Epithelial cell of proximal tubule (primary cell): ENCODE measurements around the gene DNAH11. TPM values are rescaled to one million over a fixed set of nuclear protein-coding genes. Genes with fewer than 3 reads are reported as not detected.

Experiments used
- DNase-seq: peaks from one replicate; pipeline ENCODE4 v3.0.0-alpha.2; 2011; ENCODE audit warnings: low read depth
- H3K4me3 ChIP-seq: 2 replicates; pipeline ENCODE4 v1.5.1; 2011; ENCODE audit warnings: low read depth, mild to moderate bottlenecking, low read length
- CTCF ChIP-seq: conservative IDR thresholded peaks from 2 replicates; pipeline ENCODE4 v1.5.1; 2012; ENCODE audit warnings: low read depth, mild to moderate bottlenecking, low read length
- total RNA-seq: library from RNA; depleted of rRNA; stranded (reverse); fragments of >200 nt; gene quantifications from 2 replicates; pipeline ENCODE4 v1.2.3, GENCODE V29; 2015

Gene DNAH11
- total RNA-seq, 1 donor from 2014 or later: 2.8 TPM

- DNase-seq: peak; percentile 37
These were observed 224.6 kb downstream of the DNAH11 start for GRCh38 chr7:21767300-21767900.

GRCh38 chr7:21768279-21768678, 225.4 kb downstream of the DNAH11 start:
- no peak overlapping the region for H3K4me3 ChIP-seq
- no peak for DNase-seq
- TF ChIP-seq CTCF: no peak

More at GRCh38 chr7:21767300-21767900, 224.6 kb downstream of the DNAH11 start:
- peak; percentile 73 for TF ChIP-seq CTCF
- no peak overlapping the region for H3K4me3 ChIP-seq

- no peak for TF ChIP-seq CTCF
- H3K4me3 ChIP-seq: no peak overlapping the region
- DNase-seq: no peak
These were observed 228.4 kb downstream of the DNAH11 start for GRCh38 chr7:21771266-21771665.

- TF ChIP-seq CTCF: no peak
- no peak for DNase-seq
- no peak overlapping the region for H3K4me3 ChIP-seq
These were observed 229.2 kb downstream of the DNAH11 start for GRCh38 chr7:21771906-21772610.

GRCh38 chr7:21773326-21773725, 230.5 kb downstream of the DNAH11 start:
- TF ChIP-seq CTCF: no peak
- no peak for DNase-seq
- no peak overlapping the region for H3K4me3 ChIP-seq

- no peak for TF ChIP-seq CTCF
- DNase-seq: no peak
- H3K4me3 ChIP-seq: no peak overlapping the region
These were observed 235.1 kb downstream of the DNAH11 start for GRCh38 chr7:21777921-21778320.

GRCh38 chr7:21778953-21779352, 236.1 kb downstream of the DNAH11 start:
- no peak overlapping the region for H3K4me3 ChIP-seq
- TF ChIP-seq CTCF: no peak
- DNase-seq: no peak
